CD4-positive, alpha-beta T cell treated with Interleukin-12 subunit alpha and Interleukin-12 subunit beta, for 1 hour (primary cell): ENCODE results near the gene LRRC36.

Experiments used
- DNase-seq: peaks from one replicate; pipeline ENCODE4 v3.0.0-alpha.2; 2020

LRRC36 gene

GRCh38 chr16:67392301-67393059 lies 65.9 kb downstream of the LRRC36 start:
- no peak for DNase-seq

- peak; percentile 64 for DNase-seq
These were observed 66.6 kb downstream of the LRRC36 start, which contains the start of gene TPPP3 for GRCh38 chr16:67393111-67393787. TPPP3 (minus strand) TSS chr16:67393498; CDS start chr16:67391111, 2,387 bp downstream.

- no peak for DNase-seq
These were observed 67.2 kb downstream of the LRRC36 start for GRCh38 chr16:67393788-67394154.

DNA sequence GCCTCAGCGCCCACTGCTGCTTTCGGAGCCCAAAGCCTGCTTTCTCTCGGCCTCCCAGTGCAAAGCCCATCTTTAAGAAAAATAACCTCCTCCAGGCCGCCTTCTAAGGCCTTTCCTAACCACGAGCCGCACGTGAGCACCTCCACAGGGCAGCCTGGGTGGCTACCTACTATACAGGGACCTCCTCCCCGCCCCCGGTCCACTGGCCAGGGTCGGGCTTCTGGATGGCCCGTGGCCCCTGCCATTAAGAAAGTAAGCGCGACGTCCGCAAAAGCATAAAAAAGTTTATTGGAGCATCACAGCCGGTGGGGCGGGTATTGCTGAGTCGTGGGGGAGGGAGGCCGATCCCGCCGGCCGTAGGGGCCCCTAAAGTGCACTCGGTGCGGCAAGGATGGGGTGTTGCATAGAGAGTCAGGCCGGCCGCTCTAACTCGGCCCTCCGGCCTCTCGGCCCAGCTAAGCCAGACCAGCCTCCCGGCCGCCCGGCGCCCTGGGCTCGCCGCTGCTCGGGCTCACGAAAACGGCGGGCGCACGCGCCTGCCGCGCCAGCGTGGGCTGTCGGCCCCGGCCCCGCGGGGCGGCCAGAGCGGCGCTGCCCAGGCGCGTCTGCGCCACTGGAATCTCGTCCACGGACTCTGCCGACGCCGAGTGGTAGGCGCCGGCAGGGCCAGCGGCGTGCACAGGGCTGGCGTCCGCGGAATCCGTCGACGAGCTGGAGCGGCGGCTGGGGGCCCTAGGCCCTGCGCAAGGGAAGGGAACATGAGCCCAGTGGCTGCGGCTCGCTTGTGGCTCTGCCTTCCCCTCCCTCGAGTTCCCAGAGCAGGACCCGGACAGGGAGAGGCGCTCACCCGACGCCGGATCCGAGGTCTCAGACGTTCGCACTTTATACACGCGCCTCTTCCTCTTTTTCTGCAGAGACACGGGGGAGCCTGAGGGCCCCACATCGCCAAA lies 67.8 kb downstream of the LRRC36 start:
- DNase-seq, result peak; percentile 11

- DNase-seq, result peak; percentile 11
These were observed 68.5 kb downstream of the LRRC36 start for GRCh38 chr16:67395105-67395457.

DNA sequence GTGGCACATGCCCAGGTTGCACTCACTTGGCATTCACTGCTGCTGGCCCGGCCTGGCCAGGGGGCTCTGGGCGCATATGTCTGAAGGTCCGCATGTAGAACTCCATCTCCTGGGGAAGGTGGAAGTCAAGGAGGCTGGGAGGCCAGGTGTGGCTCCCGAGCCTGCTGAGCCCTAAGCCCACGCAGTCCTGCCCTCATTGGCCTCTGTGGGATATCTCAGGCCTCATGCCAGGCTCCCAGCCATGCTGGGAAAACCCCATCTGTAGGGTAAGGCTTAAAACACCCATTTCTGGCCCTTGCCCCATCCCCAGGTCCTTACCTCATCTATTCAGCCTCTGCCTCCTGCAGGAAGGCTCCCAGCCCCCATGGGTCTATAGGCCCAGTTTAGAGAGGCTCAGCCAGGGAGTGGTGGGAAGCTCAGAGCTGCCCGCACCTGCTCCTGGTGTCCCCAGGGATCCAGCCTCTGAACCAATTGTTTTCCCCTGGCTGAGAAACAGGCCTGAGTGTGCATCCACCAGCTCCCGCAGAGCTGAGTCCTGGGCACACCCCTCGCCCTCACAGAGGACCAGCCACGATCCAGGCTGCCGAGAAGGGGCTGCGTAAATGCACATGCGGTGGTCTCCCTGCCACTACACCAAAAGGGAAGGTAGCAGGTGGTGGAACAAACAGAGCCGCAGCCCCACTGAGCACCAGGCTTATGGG lies 69.0 kb downstream of the LRRC36 start:
- no peak for DNase-seq

GRCh38 chr16:67396159-67397035 lies 69.8 kb downstream of the LRRC36 start:
- peak; percentile 9 for DNase-seq

- DNase-seq, result no peak
These were observed 70.6 kb downstream of the LRRC36 start for GRCh38 chr16:67397036-67397801.

DNA sequence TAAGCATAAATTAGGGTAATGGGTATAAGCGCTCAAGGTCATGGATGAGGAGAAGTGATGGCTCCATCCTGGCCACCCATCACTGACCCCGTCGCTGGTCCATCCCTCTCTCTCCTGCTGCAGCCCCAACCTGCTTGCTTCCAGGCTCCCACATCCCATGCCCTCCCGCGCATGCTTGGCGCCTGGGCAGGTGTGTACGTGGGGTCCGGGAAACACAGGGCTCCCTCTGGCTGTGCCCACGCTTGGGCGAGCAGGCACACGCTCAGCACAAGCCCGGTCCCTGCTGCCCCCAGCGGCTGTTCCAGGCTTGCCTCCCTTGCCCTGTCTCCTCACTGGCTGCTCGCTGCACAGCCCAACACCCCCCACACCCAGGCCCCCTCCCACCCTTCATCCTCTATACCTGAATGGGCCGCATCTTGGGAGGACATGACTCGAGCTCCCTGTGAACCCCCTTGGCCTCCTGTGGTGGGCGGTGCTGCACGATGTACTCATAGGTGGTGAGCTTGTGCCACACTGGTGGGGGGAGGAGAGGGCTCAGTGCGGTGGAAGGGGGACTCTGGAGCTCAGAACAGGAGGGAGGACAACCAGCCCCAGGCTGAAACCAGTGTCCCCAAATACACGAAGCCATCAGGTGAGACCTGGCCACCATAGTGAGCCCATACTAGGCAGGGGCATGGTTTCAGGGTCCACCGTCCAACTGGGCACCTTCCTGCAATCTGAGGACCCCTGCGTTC lies 71.4 kb downstream of the LRRC36 start:
- no peak for DNase-seq

- no peak for DNase-seq
These were observed 72.1 kb downstream of the LRRC36 start for GRCh38 chr16:67398546-67399217.

- peak; percentile 47 for DNase-seq
These were observed 72.7 kb downstream of the LRRC36 start for GRCh38 chr16:67399218-67399733.

DNA sequence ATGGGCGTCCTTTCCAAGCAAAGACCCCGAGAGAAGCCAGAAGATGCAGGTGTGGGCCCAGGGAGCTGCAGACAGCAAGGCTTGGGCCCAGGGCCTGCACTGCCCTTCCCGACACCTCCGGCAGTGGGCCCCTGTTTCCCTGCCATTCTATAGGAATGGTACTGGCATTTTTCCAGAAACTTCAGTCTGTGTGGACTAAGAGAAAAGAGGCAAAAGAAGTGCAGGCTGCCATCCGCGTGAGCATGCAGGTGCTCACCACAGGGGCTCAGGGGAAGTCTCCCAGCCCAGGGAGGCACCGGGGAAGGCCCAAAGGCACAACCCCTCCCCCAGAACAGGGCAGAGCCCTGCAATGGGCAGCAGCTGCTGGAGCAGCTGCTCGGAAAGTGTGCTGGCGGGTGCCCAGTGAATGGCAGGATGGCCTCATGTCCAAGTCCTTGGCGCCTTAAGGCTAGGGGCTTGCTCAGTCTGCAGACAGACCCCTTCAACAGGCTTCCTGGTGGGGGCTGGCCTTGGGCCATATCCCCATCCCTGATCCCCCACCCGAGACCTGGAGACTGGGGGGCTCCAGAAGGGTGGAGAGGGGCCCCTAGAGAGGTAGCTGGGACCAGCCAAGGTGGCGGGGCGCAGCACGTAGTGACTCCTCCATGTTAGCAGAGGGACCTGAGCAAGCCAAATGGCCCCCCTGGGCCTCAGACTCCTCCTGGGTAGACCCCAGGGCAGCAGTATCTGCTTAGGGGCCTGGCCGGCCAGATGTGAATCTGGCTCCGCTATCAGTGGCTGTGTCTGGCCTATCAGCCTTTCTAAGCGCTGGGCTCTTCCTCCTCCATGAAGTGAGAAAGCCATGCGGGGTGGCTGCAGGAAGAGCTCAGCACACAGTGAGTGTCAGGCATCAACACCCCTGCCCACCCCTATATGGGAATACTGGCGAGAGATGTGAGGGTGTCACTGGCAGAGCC lies 73.4 kb downstream of the LRRC36 start:
- no peak for DNase-seq

DNA sequence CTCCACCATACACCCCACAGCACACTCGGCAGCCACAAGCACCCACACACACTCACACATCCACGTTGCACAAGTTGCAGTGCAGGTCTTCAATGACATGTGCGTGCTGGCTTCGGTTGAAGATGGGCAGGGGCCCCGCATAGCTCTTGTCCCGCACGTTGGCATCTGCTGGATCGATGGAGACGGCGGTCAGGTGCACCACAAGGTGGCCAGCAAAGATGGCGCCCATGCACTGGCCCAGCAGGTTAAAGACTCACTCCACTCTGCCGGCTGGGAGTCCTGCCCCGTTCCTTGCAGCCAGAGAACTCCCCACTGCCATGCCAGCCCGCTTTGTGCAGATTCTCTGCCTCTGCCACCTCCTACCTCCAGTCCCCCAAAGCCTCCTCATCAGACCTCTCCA lies 74.3 kb downstream of the LRRC36 start:
- DNase-seq, result no peak

GRCh38 chr16:67403976-67404555 lies 77.5 kb downstream of the LRRC36 start:
- DNase-seq, result no peak

GRCh38 chr16:67404740-67405226 lies 78.2 kb downstream of the LRRC36 start:
- no peak for DNase-seq

- no peak for DNase-seq
These were observed 78.7 kb downstream of the LRRC36 start for GRCh38 chr16:67405336-67405735.
